ENCODE measurements around the gene FOXC1.

The FOXC1 gene

GRCh38 chr6:1622220-1622850, 12.6 kb downstream of the FOXC1 start:
- DNase-seq (ENCODE audit: insufficient read length, low spot score) (no peak), FAIRE-seq (no peak)

- no peak for FAIRE-seq
Observed at GRCh38 chr6:1622851-1623768, 13.4 kb downstream of the FOXC1 start.

GRCh38 chr6:1623769-1624057, 14.0 kb downstream of the FOXC1 start:
- DNase-seq (ENCODE audit: insufficient read length, low spot score) (no peak), FAIRE-seq (no peak)

More at GRCh38 chr6:1622851-1623768, 13.4 kb downstream of the FOXC1 start:
- DNase-seq (ENCODE audit: insufficient read length, low spot score), result no peak

GRCh38 chr6:1624058-1624850, 14.5 kb downstream of the FOXC1 start:
- DNase-seq (ENCODE audit: insufficient read length, low spot score) (peak; percentile 44), FAIRE-seq (no peak)

GRCh38 chr6:1624851-1625781, 15.4 kb downstream of the FOXC1 start:
- no peak for FAIRE-seq
- DNase-seq (ENCODE audit: insufficient read length, low spot score), result no peak

- no peak for FAIRE-seq
Observed at GRCh38 chr6:1625794-1626435, 16.2 kb downstream of the FOXC1 start.

GRCh38 chr6:1626481-1626880, 16.8 kb downstream of the FOXC1 start:
- DNase-seq (ENCODE audit: insufficient read length, low spot score) (no peak), FAIRE-seq (no peak)

More at GRCh38 chr6:1625794-1626435, 16.2 kb downstream of the FOXC1 start:
- no peak for DNase-seq (ENCODE audit: insufficient read length, low spot score)

GRCh38 chr6:1627827-1628560, 18.3 kb downstream of the FOXC1 start:
- no peak for DNase-seq (ENCODE audit: insufficient read length, low spot score)
- FAIRE-seq, result no peak

- FAIRE-seq (no peak), DNase-seq (ENCODE audit: insufficient read length, low spot score) (no peak)
Observed at GRCh38 chr6:1629316-1629715, 19.6 kb downstream of the FOXC1 start.

- no peak for FAIRE-seq
- DNase-seq (ENCODE audit: insufficient read length, low spot score), result no peak
Observed at GRCh38 chr6:1630212-1630770, 20.6 kb downstream of the FOXC1 start.

GRCh38 chr6:1630771-1631217, 21.1 kb downstream of the FOXC1 start:
- no peak for FAIRE-seq

GRCh38 chr6:1631251-1631650, 21.5 kb downstream of the FOXC1 start:
- FAIRE-seq, result no peak
- DNase-seq (ENCODE audit: insufficient read length, low spot score), result no peak

More at GRCh38 chr6:1630771-1631217, 21.1 kb downstream of the FOXC1 start:
- DNase-seq (ENCODE audit: insufficient read length, low spot score), result no peak

- FAIRE-seq (no peak), DNase-seq (ENCODE audit: insufficient read length, low spot score) (no peak)
Observed at GRCh38 chr6:1633366-1634021, 23.8 kb downstream of the FOXC1 start.

- DNase-seq (ENCODE audit: insufficient read length, low spot score) (no peak), FAIRE-seq (no peak)
Observed at GRCh38 chr6:1634081-1634480, 24.4 kb downstream of the FOXC1 start.

GRCh38 chr6:1635305-1636010, 25.7 kb downstream of the FOXC1 start:
- DNase-seq (ENCODE audit: insufficient read length, low spot score) (no peak), FAIRE-seq (no peak)

- DNase-seq (ENCODE audit: insufficient read length, low spot score), result no peak
- FAIRE-seq, result no peak
Observed at GRCh38 chr6:1636272-1636825, 26.6 kb downstream of the FOXC1 start.

Data from GM19239 (cell line).